ENCODE results near the gene FANCB.

FANCB gene

GRCh38 chrX:14832151-14832550 is 40.7 kb downstream of the FANCB start:
- no peak for DNase-seq

GRCh38 chrX:14829643-14830042 is 43.2 kb downstream of the FANCB start:
- DNase-seq = no peak

- DNase-seq = no peak
These were observed 46.5 kb downstream of the FANCB start for GRCh38 chrX:14826319-14826718.

GRCh38 chrX:14825851-14826250 is 47.0 kb downstream of the FANCB start:
- DNase-seq = no peak

- DNase-seq = no peak
These were observed 53.1 kb downstream of the FANCB start for GRCh38 chrX:14819769-14820168.

GRCh38 chrX:14817571-14817970 is 55.3 kb downstream of the FANCB start:
- DNase-seq = no peak

GRCh38 chrX:14802943-14803710 is 69.7 kb downstream of the FANCB start:
- no peak for DNase-seq

- no peak for DNase-seq
These were observed 71.7 kb downstream of the FANCB start for GRCh38 chrX:14801136-14801535.

- no peak for DNase-seq
These were observed 74.0 kb downstream of the FANCB start for GRCh38 chrX:14798805-14799397.

Measured in 8988T (cell line).